ENCODE data around the gene TTC7B. TPM values are rescaled to one million over a fixed set of nuclear protein-coding genes. Genes with fewer than 3 reads are reported as not detected.

TTC7B gene
- total and polyA plus RNA-seq, 9 of the 15 experiments (the other 6 are each of a cell fraction or from before 2014, with no cell fraction given) = 2.2 to 77.2 (median 36.7) TPM

GRCh38 chr14:90489916-90490719, 326.1 kb downstream of the TTC7B start:
- Histone ChIP-seq H3K9me1 (ENCODE audit: control insufficient read depth, insufficient read depth, low read length) (no peaks in the 10 kb centered on the region), H4K20me1 (replicated peaks; ENCODE audit: control insufficient read depth, insufficient read depth, low read length) (0 out of 2 replicates have a peak, but pooled peaks cover 1% of the 10 kb centered on the region), H3K27ac (ENCODE audit: extremely low read depth, low read depth, low read length) (no peak overlapping the region), H3K79me2 (ENCODE audit: control insufficient read depth, insufficient read depth, low read length) (no peaks in the 10 kb centered on the region), H3K4me2 (ENCODE audit: insufficient read depth, low read length) (no peak overlapping the region), H3K4me1 (replicated peaks in 1 of 2; ENCODE audit: control insufficient read depth in 2 of 2, insufficient read depth in 2 of 2, low read length in 2 of 2) (no peaks in the 10 kb centered on the region), H3K36me3 (ENCODE audit: control insufficient read depth, insufficient read depth, low read length) (no peaks in the 10 kb centered on the region), H3K27me3 (ENCODE audit: control insufficient read depth in 2 of 2, insufficient read depth in 2 of 2, low read length in 2 of 2) (peaks cover 0 to 8% of the 10 kb centered on the region in 2 experiments; a peak in 3 of 5 replicates), H3K9me3 (replicated peaks; ENCODE audit: control insufficient read depth, insufficient read depth, low read depth, low read length) (no peaks in the 10 kb centered on the region), H3K4me3 (no peak overlapping the region), H2AFZ (ENCODE audit: low read depth, low read length) (no peak overlapping the region), H3K9ac (ENCODE audit: insufficient read depth in 1 of 2, low read depth in 2 of 2, low read length in 2 of 2) (no peak overlapping the region)
- no peak for FAIRE-seq
- in situ Hi-C loops (cut with MboI) = no loop called here
- POLR2A ChIA-PET = interaction anchor here (1.0 kb wide), 1 partner anchor 9 kb away, joined by 3 read pairs; no protein-coding TSS in a partner anchor
- BruUV-seq (replicated peaks) = no TSS peak
- intact Hi-C loops (cut with micrococcal nuclease) = no loop called here
- CTCF ChIA-PET (ENCODE audit: low intra/inter-chr PET ratio) = no interaction called here
- ATAC-seq = peak; percentile 74; the same call in 2 of the 3 replicates
- WGBS (ENCODE audit: insufficient coverage, low coverage, missing lambda C conversion rate) = 7% methylated on average over 8 of the region's 8 CpGs
- DNase-seq (ENCODE audit: extremely low read depth in 1 of 4, low spot score in 3 of 4) = peak in 3 of 4 experiments; percentile 62 to 70 (median 67)
- TF ChIP-seq MED1 (CRISPR knock-in tag; IDR thresholded peaks at IDR 0.05; ENCODE audit: borderline replicate concordance) (no peak), E2F1 (CRISPR knock-in tag; IDR thresholded peaks at IDR 0.05) (no peak), BRCA1 (IDR thresholded peaks at IDR 0.05) (no peak), BRCA1 (CRISPR knock-in tag; IDR thresholded peaks at IDR 0.05) (no peak), ERF (CRISPR knock-in tag; IDR thresholded peaks at IDR 0.05) (no peak), ELF2 (CRISPR knock-in tag; IDR thresholded peaks at IDR 0.05) (no peak), ARID4B (CRISPR knock-in tag; IDR thresholded peaks at IDR 0.05) (no peak), NFYB (IDR thresholded peaks at IDR 0.05; ENCODE audit: extremely low read depth, insufficient read length) (peak; percentile 36), E2F6 (IDR thresholded peaks at IDR 0.05; ENCODE audit: borderline replicate concordance in 1 of 2, extremely low read depth in 1 of 2, insufficient read depth in 1 of 2, insufficient read length in 1 of 2, low read depth in 1 of 2, low read length in 1 of 2, poor library complexity in 1 of 2, severe bottlenecking in 1 of 2) (peak in 1 of 2 experiments; percentile 38), DDX20 (tag; IDR thresholded peaks at IDR 0.05; ENCODE audit: low read depth) (no peak), RBM25 (IDR thresholded peaks at IDR 0.05; ENCODE audit: low read depth, low read length, severe bottlenecking) (no peak), FOS (IDR thresholded peaks at IDR 0.05; ENCODE audit: extremely low read depth, insufficient read length) (peak; percentile 65)
- TF ChIP-seq, protein P1, sequence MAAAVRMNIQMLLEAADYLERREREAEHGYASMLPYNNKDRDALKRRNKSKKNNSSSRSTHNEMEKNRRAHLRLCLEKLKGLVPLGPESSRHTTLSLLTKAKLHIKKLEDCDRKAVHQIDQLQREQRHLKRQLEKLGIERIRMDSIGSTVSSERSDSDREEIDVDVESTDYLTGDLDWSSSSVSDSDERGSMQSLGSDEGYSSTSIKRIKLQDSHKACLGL (CRISPR knock-in tag; IDR thresholded peaks at IDR 0.05; ENCODE audit: borderline replicate concordance, poor library complexity, severe bottlenecking) = no peak

Measured in K562 (cell line).